WTC11 (cell line): ENCODE results near the gene C17orf113. TPM values are rescaled to one million over a fixed set of nuclear protein-coding genes. Genes with fewer than 3 reads are reported as not detected.

Source experiments
- ELF4 ChIP-seq: sonication (generic); formaldehyde crosslinking; IDR thresholded peaks from 2 replicates; pipeline ENCODE4 v1.8.1; 2022; ENCODE audit warnings: low read depth, mild to moderate bottlenecking, moderate library complexity, missing genetic modification reagents
- FOXJ3 ChIP-seq: sonication (generic); formaldehyde crosslinking; IDR thresholded peaks from 2 replicates; pipeline ENCODE4 v1.9.0; 2021; ENCODE audit warnings: missing genetic modification reagents, mild to moderate bottlenecking, borderline replicate concordance
- NR1H2 ChIP-seq: sonication (generic); formaldehyde crosslinking; IDR thresholded peaks from 2 replicates; pipeline ENCODE4 v1.9.0; 2021; ENCODE audit warnings: mild to moderate bottlenecking, moderate library complexity, missing genetic modification reagents
- NR2C2 ChIP-seq: sonication (generic); formaldehyde crosslinking; IDR thresholded peaks from 2 replicates; pipeline ENCODE4 v1.8.0; 2022; ENCODE audit warnings: mild to moderate bottlenecking, missing genetic modification reagents
- NR3C1 ChIP-seq: sonication (generic); formaldehyde crosslinking; conservative IDR thresholded peaks from 2 replicates; pipeline ENCODE4 v1.8.1; 2023; ENCODE audit warnings: low read depth, mild to moderate bottlenecking, missing genetic modification reagents
- SMAD3 ChIP-seq: sonication (generic); formaldehyde crosslinking; IDR thresholded peaks from 2 replicates; pipeline ENCODE4 v1.8.0; 2022; ENCODE audit warnings: missing genetic modification reagents, mild to moderate bottlenecking, borderline replicate concordance
- ZNF138 ChIP-seq: sonication (generic); formaldehyde crosslinking; conservative IDR thresholded peaks from 2 replicates; pipeline ENCODE4 v1.8.1; 2022; ENCODE audit warnings: mild to moderate bottlenecking, moderate library complexity, missing genetic modification reagents
- ZNF416 ChIP-seq: fragments of 250-450 bp; sonication (Bioruptor Pico); IDR thresholded peaks from 2 replicates; pipeline ENCODE4 v1.9.0; 2021; ENCODE audit warnings: mild to moderate bottlenecking, inconsistent platforms
- total RNA-seq: library from RNA; stranded (reverse); gene quantifications from 3 replicates; pipeline ENCODE4 v1.2.3, GENCODE V29; 2021
- TF ChIP-seq, protein P1 (sequence below): fragments of 250-450 bp; sonication (Bioruptor Pico); IDR thresholded peaks from 2 replicates; pipeline ENCODE4 v1.9.0; 2021; ENCODE audit warnings: mild to moderate bottlenecking, borderline replicate concordance
- TF ChIP-seq, protein P2 (sequence below): sonication (generic); formaldehyde crosslinking; IDR thresholded peaks from 2 replicates; pipeline ENCODE4 v1.8.1; 2023; ENCODE audit warnings: mild to moderate bottlenecking, missing genetic modification reagents, borderline replicate concordance
- TF ChIP-seq, protein P3 (sequence below): sonication (generic); formaldehyde crosslinking; IDR thresholded peaks from 2 replicates; pipeline ENCODE4 v1.8.0; 2023; ENCODE audit warnings: mild to moderate bottlenecking, missing genetic modification reagents
- TF ChIP-seq, protein P4 (sequence below): sonication (generic); formaldehyde crosslinking; IDR thresholded peaks from 2 replicates; pipeline ENCODE4 v1.8.1; 2023; ENCODE audit warnings: mild to moderate bottlenecking, moderate library complexity, missing genetic modification reagents

C17orf113 gene
- total RNA-seq, 1 experiment from 2014 or later, result 1.9 TPM

DNA sequence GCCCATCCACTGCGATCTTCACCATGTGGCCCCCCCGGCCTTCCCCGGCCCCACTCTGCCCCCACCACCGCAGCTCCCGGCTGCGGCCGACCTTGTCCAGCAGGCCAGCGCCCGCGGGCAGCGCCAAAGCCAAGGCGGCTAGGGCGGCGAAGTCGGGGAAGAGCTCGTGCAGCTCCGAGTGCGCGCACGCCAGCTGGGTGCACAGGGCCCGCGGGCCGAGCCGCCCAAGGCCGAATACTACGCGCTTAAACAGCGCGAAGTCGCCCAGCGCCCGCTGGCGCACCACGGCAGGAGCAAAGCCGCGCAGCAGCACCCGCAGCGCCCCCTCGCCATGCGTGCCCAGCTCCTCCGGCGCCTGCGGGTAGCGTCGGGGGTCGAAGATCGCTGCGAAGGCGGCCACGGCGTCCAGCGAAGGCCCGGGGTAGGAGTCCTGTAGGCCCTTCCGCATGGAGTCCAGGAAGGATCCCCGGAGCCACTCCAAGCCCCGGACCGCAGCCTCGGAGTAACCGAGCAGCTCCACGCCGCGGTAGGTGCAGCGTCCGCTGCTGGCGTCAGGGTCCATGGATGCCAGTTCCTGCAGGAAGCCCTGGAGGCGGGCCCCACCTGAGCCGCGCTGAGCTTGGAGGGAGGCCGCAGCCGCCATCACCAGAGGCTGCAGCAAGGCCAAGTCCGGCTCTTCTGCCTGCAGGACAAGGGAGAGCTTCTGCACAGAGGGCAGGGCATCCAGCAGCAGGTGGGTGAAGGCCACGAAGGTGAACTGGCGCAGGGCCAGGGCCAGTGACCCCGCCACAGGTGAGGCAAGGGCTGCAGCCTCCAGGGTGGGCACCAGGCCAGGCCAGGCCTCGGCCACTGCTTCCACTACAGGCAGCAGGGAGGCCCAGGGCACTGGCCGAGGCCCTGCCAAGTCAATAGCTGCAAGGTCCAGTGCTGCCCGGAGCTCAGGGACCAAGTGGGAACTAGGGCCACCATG lies 10.3 kb downstream of the C17orf113 start (continued):
- TF ChIP-seq NR3C1 (CRISPR knock-in tag), result no peak
- no peak for TF ChIP-seq NR2C2 (CRISPR knock-in tag)
- no peak for TF ChIP-seq FOXJ3 (CRISPR knock-in tag)
- TF ChIP-seq, protein P1, sequence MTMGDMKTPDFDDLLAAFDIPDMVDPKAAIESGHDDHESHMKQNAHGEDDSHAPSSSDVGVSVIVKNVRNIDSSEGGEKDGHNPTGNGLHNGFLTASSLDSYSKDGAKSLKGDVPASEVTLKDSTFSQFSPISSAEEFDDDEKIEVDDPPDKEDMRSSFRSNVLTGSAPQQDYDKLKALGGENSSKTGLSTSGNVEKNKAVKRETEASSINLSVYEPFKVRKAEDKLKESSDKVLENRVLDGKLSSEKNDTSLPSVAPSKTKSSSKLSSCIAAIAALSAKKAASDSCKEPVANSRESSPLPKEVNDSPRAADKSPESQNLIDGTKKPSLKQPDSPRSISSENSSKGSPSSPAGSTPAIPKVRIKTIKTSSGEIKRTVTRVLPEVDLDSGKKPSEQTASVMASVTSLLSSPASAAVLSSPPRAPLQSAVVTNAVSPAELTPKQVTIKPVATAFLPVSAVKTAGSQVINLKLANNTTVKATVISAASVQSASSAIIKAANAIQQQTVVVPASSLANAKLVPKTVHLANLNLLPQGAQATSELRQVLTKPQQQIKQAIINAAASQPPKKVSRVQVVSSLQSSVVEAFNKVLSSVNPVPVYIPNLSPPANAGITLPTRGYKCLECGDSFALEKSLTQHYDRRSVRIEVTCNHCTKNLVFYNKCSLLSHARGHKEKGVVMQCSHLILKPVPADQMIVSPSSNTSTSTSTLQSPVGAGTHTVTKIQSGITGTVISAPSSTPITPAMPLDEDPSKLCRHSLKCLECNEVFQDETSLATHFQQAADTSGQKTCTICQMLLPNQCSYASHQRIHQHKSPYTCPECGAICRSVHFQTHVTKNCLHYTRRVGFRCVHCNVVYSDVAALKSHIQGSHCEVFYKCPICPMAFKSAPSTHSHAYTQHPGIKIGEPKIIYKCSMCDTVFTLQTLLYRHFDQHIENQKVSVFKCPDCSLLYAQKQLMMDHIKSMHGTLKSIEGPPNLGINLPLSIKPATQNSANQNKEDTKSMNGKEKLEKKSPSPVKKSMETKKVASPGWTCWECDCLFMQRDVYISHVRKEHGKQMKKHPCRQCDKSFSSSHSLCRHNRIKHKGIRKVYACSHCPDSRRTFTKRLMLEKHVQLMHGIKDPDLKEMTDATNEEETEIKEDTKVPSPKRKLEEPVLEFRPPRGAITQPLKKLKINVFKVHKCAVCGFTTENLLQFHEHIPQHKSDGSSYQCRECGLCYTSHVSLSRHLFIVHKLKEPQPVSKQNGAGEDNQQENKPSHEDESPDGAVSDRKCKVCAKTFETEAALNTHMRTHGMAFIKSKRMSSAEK (CRISPR knock-in tag), result no peak
- TF ChIP-seq, protein P2, sequence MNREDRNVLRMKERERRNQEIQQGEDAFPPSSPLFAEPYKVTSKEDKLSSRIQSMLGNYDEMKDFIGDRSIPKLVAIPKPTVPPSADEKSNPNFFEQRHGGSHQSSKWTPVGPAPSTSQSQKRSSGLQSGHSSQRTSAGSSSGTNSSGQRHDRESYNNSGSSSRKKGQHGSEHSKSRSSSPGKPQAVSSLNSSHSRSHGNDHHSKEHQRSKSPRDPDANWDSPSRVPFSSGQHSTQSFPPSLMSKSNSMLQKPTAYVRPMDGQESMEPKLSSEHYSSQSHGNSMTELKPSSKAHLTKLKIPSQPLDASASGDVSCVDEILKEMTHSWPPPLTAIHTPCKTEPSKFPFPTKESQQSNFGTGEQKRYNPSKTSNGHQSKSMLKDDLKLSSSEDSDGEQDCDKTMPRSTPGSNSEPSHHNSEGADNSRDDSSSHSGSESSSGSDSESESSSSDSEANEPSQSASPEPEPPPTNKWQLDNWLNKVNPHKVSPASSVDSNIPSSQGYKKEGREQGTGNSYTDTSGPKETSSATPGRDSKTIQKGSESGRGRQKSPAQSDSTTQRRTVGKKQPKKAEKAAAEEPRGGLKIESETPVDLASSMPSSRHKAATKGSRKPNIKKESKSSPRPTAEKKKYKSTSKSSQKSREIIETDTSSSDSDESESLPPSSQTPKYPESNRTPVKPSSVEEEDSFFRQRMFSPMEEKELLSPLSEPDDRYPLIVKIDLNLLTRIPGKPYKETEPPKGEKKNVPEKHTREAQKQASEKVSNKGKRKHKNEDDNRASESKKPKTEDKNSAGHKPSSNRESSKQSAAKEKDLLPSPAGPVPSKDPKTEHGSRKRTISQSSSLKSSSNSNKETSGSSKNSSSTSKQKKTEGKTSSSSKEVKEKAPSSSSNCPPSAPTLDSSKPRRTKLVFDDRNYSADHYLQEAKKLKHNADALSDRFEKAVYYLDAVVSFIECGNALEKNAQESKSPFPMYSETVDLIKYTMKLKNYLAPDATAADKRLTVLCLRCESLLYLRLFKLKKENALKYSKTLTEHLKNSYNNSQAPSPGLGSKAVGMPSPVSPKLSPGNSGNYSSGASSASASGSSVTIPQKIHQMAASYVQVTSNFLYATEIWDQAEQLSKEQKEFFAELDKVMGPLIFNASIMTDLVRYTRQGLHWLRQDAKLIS (CRISPR knock-in tag), result no peak
- no peak for TF ChIP-seq NR1H2 (CRISPR knock-in tag)
- no peak for TF ChIP-seq ZNF138
- TF ChIP-seq SMAD3, result no peak
- TF ChIP-seq, protein P3, sequence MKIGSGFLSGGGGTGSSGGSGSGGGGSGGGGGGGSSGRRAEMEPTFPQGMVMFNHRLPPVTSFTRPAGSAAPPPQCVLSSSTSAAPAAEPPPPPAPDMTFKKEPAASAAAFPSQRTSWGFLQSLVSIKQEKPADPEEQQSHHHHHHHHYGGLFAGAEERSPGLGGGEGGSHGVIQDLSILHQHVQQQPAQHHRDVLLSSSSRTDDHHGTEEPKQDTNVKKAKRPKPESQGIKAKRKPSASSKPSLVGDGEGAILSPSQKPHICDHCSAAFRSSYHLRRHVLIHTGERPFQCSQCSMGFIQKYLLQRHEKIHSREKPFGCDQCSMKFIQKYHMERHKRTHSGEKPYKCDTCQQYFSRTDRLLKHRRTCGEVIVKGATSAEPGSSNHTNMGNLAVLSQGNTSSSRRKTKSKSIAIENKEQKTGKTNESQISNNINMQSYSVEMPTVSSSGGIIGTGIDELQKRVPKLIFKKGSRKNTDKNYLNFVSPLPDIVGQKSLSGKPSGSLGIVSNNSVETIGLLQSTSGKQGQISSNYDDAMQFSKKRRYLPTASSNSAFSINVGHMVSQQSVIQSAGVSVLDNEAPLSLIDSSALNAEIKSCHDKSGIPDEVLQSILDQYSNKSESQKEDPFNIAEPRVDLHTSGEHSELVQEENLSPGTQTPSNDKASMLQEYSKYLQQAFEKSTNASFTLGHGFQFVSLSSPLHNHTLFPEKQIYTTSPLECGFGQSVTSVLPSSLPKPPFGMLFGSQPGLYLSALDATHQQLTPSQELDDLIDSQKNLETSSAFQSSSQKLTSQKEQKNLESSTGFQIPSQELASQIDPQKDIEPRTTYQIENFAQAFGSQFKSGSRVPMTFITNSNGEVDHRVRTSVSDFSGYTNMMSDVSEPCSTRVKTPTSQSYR (CRISPR knock-in tag), result no peak
- no peak for TF ChIP-seq ZNF416 (CRISPR knock-in tag)
- TF ChIP-seq, protein P4, sequence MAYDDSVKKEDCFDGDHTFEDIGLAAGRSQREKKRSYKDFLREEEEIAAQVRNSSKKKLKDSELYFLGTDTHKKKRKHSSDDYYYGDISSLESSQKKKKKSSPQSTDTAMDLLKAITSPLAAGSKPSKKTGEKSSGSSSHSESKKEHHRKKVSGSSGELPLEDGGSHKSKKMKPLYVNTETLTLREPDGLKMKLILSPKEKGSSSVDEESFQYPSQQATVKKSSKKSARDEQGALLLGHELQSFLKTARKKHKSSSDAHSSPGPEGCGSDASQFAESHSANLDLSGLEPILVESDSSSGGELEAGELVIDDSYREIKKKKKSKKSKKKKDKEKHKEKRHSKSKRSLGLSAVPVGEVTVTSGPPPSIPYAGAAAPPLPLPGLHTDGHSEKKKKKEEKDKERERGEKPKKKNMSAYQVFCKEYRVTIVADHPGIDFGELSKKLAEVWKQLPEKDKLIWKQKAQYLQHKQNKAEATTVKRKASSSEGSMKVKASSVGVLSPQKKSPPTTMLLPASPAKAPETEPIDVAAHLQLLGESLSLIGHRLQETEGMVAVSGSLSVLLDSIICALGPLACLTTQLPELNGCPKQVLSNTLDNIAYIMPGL (CRISPR knock-in tag), result no peak
- TF ChIP-seq ELF4 (CRISPR knock-in tag), result no peak
- TF ChIP-seq, all 79 proteins: peak for 0
